ENCODE results near the gene TSPAN11.

TSPAN11 gene

DNA sequence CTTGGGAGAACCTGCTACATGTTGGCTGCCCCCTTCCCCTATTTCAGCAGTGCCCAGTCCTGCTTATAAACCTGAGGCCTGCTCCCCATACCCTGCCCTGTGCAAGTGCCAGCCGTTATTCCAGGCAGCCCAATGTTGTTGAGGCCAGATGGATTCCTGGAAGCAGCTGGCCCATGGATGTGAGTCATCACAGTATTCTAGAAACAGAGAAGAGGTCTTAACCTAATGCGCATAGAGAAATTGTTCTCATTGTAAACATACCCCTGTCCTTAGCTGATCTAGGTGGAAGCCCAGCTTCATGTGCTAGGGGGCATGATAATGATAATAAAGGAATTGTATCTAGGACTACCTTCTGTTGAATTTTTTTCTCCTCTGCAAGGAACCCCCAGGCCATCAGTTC lies 69.7 kb downstream of the TSPAN11 start:
- no peak for DNase-seq (ENCODE audit: extremely low read depth, low read depth)
- TF ChIP-seq, protein P1, sequence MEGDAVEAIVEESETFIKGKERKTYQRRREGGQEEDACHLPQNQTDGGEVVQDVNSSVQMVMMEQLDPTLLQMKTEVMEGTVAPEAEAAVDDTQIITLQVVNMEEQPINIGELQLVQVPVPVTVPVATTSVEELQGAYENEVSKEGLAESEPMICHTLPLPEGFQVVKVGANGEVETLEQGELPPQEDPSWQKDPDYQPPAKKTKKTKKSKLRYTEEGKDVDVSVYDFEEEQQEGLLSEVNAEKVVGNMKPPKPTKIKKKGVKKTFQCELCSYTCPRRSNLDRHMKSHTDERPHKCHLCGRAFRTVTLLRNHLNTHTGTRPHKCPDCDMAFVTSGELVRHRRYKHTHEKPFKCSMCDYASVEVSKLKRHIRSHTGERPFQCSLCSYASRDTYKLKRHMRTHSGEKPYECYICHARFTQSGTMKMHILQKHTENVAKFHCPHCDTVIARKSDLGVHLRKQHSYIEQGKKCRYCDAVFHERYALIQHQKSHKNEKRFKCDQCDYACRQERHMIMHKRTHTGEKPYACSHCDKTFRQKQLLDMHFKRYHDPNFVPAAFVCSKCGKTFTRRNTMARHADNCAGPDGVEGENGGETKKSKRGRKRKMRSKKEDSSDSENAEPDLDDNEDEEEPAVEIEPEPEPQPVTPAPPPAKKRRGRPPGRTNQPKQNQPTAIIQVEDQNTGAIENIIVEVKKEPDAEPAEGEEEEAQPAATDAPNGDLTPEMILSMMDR (IDR thresholded peaks at IDR 0.05; ENCODE audit: low read depth, low read length, missing control alignments) = no peak
- H3K4me3 ChIP-seq (replicated peaks; ENCODE audit: low read depth, low read length) = no peak overlapping the region

DNA sequence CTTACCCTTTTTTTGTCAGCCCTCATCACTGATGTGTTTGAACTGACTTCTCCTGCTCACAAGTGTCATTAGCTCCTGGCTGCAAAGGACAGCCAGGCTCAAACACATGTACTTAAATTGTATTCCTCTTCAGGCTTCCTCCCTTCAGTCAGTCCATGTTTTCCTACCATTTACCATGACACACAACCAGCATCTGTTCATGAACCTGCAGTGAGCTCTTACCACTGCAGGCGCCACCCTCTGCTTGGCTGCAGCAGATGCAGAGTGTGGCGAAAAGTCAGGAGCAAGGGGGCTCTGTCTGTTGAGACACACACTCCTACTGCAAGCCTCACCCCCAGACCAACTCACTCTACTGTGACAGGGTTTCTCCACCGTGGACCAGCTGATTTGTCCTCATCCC lies 70.2 kb downstream of the TSPAN11 start:
- no peak overlapping the region for H3K4me3 ChIP-seq (replicated peaks; ENCODE audit: low read depth, low read length)
- TF ChIP-seq, protein P1 (IDR thresholded peaks at IDR 0.05; ENCODE audit: low read depth, low read length, missing control alignments) = no peak
- no peak for DNase-seq (ENCODE audit: extremely low read depth, low read depth)

DNA sequence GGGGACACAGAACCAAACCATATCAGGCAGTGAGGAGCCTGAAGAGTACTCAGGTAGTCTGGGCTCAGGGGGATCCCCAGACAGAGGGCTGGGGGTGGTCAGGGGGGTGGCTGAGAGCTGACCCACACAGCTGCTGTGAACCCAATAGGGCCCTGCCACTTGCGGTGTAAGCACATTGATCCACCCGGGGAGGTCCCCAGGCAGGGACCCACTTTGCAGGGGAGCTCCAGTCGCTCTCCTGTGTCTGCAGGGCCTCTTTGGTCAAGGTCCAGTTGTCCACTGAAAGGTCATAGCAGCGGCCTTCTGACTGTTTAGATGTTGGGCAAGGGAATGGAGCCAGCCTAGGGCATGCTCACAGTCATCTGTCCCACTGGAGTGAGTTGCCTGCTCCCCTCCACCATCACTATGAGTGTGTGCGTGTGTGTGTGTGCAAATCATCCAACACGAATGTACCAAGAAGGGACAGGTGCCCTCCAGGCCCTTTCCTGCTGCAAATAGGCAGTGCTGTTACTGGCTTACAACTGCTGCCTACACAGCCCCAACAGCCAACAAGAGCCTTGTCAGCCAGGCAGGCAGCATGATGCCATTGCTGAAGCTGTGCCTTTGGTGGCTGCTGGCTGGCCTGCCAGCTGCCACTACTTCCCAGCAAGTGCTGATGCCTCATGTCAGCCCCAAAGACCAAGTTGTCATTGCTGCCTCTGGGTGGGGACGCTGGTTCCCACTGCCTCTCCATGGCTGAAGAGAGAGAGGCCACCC lies 71.3 kb downstream of the TSPAN11 start:
- TF ChIP-seq, protein P1 (IDR thresholded peaks at IDR 0.05; ENCODE audit: low read depth, low read length, missing control alignments) = no peak
- no peak for DNase-seq (ENCODE audit: extremely low read depth, low read depth)

DNA sequence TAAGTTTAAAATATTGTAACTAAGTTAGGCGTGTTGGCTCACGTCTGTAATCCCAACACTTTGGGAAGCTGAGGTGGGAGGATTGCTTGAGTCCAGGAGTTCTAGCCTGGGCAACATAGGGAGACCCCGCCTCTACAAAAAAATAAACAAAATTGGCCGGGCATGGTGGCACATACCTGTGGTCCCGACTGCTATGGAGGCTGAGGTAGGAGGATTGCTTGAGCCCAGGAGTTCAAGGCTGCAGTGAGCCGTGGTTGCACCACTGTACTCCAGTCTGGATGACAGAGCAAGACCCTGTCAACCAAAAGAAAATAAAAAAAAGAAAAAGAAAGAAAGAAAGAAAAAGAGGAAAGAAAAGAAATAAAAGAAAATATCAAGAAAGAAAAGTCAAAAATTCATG lies 72.5 kb downstream of the TSPAN11 start:
- TF ChIP-seq, protein P1 (IDR thresholded peaks at IDR 0.05; ENCODE audit: low read depth, low read length, missing control alignments) = no peak
- no peak overlapping the region for H3K4me3 ChIP-seq (replicated peaks; ENCODE audit: low read depth, low read length)
- DNase-seq (ENCODE audit: extremely low read depth, low read depth) = no peak

More for the DNA sequence above, 71.3 kb downstream of the TSPAN11 start:
- no peak overlapping the region for H3K4me3 ChIP-seq (replicated peaks; ENCODE audit: low read depth, low read length)

DNA sequence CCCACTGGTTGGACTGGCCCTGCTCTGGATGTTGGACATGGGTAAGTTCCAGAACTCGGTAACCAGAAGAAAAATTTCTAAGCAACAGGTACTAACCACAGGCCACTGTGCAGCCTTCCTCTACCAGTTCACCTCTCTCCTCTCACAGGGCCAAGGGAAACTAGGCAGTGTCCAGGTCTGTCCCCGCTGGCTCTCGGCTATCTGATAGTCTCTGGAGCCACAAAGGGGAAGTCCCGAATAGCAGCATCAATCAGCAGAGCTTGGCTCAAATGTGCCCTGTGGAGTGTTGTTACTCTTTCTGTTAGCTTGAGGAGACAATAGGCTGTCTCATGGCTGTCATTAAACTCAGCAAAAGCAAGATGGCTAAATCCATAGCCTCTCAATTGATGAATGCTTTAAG lies 73.2 kb downstream of the TSPAN11 start:
- DNase-seq (ENCODE audit: extremely low read depth, low read depth) = no peak
- TF ChIP-seq, protein P1 (IDR thresholded peaks at IDR 0.05; ENCODE audit: low read depth, low read length, missing control alignments) = no peak

DNA sequence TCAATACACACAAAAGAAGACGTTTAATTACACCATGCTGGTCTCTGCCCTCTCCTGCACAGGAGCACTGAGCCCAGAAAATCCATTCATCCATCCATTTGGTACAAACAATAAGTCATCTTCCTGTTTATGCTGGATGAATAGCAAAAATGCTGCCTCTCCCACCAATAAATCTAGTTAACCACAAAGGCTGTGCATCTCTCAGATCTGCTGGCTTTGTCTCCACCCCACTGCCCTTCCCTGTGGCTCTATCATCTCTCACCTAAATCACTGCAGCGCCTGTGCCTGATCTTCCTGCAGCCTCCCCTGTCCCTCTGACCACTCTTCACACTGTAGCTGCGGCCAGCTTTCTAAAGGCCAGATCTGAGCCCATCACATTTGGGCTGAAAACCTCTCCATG lies 74.2 kb downstream of the TSPAN11 start:
- DNase-seq (ENCODE audit: extremely low read depth, low read depth) = no peak
- TF ChIP-seq, protein P1 (IDR thresholded peaks at IDR 0.05; ENCODE audit: low read depth, low read length, missing control alignments) = no peak
- H3K4me3 ChIP-seq (replicated peaks; ENCODE audit: low read depth, low read length) = no peak overlapping the region

More for the DNA sequence above, 73.2 kb downstream of the TSPAN11 start:
- H3K4me3 ChIP-seq (replicated peaks; ENCODE audit: low read depth, low read length) = no peak overlapping the region

Measured in HFF-Myc (cell line).